C4-2B (cell line): ENCODE data around the gene RNF144A.

Source experiments
- CTCF ChIP-seq: fragments of 450-650 bp; conservative IDR thresholded peaks from 2 replicates; pipeline ENCODE4 v1.5.1; 2017; ENCODE audit warnings: mild to moderate bottlenecking
- ZFX ChIP-seq: fragments of 450-650 bp; IDR thresholded peaks from 2 replicates; pipeline ENCODE4 v1.6.1; 2017

GRCh38 chr2:6943971-6944370 lies 26.8 kb downstream of the RNF144A start:
- TF ChIP-seq CTCF, result no peak
- no peak for TF ChIP-seq ZFX
